HG03175 (cell line): Measurements from ENCODE around the gene KCNQ4.
A peak's percentile ranks its signal among the peaks of the same experiment; 100 is the strongest.

Experiments used
- ATAC-seq: cut with Tn5 transposase; IDR thresholded peaks from one replicate; pipeline ENCODE4 v1.9.1; 2021; ENCODE audit warnings: mild to moderate bottlenecking, moderate library complexity; ENCODE audit not compliant: unreplicated experiment

The KCNQ4 gene

GRCh38 chr1:40857737-40858136 lies 74.2 kb downstream of the KCNQ4 start:
- no peak for ATAC-seq

DNA sequence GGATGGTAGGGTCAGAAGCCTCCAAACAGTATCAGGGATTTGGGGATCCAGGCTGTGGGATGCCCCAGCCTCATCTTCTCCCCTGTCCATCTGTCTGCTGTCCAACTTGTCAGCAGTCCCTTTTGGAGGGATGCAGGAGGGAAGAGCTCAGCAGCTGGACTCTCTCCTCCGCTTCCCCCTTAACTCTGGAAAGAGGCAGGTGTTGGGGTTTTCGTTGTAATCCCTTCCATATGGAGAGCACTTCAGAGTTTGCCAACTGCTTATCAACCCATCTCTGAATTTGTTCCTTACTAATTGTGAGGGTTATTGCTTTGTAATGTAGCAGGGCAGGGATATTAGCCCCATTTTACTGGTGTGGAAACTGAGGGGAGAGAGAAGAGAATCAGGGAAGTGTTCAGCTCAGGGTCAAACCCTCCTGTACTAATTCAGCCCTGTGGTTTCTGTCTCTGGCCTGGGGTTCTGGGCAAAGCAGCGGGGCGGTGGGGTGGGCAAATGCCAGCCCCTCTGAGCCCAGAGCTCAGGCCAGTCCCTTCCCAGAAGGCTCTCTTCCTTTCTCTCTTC lies 75.3 kb downstream of the KCNQ4 start:
- no peak for ATAC-seq

GRCh38 chr1:40860706-40861223 lies 77.2 kb downstream of the KCNQ4 start:
- ATAC-seq, result no peak

- ATAC-seq, result no peak
These were observed 77.8 kb downstream of the KCNQ4 start for GRCh38 chr1:40861224-40862003.

GRCh38 chr1:40862008-40862863 lies 78.6 kb downstream of the KCNQ4 start, which contains the start of gene CITED4:
TSS of gene CITED4 (minus strand) at chr1:40862363. CDS start at chr1:40862127, 236 bp downstream.
- peak; percentile 95 for ATAC-seq

GRCh38 chr1:40868051-40868723 lies 84.6 kb downstream of the KCNQ4 start:
- ATAC-seq, result no peak

DNA sequence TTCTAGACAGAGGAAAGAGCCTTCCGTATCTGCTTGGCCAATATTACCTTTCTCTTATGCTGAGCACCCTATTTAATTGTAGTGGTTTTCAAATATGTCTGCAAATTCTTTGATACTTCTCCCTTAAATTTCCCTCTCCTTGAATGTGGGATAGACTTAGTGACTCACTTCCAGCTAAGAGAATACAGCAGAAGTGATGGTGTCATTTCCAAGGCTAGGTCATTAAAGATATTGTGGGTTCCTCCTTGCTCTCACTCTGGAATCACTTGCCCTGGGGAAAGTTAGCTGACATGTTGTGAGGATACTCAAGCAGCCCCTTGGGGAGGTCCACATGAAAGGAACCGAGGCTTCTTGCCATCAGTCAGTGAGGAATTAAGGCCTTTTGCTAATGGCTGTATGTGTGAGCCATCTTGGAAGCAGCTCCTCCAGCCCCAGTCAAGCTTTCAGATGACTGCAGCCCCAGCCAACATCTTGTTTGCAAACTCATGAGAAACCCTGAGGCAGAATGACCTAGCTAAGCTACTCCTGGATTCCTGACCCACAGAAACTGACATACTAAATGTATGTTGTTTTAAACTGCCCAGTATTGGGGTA lies 86.6 kb downstream of the KCNQ4 start:
- ATAC-seq, result no peak

- no peak for ATAC-seq
These were observed 88.7 kb downstream of the KCNQ4 start for GRCh38 chr1:40872276-40872675.

DNA sequence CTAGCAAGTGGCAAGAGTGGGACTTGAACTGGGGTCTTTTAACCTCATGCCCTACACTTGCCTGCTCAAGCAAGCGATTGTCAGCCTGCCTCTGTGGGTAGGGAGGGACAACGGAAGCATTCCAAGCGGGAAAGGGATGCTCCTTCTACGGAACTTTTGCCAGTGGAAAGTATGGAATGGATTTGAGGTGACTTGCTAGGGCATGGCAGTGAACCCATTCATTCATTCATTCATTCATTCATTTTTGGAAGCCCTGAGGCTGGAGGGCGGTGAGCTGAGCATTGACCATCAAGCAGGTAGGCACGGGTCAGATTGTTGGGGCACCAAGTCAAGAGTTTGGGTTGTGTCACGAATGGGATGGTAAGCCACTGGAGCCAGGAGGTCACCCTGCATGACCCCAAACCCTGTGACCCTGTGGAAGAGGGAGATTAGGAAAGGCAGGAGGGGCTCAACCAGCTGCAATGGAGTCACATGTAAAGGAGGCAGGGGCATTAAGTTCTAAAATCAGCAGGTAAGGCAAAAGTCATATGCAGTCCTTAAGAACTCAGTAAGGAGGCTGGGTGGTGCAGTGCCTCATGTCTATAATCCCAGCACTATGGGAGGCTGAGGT lies 90.4 kb downstream of the KCNQ4 start:
- ATAC-seq, result no peak

- no peak for ATAC-seq
These were observed 92.8 kb downstream of the KCNQ4 start for GRCh38 chr1:40876436-40876761.

GRCh38 chr1:40876891-40877290 lies 93.3 kb downstream of the KCNQ4 start:
- ATAC-seq, result no peak

DNA sequence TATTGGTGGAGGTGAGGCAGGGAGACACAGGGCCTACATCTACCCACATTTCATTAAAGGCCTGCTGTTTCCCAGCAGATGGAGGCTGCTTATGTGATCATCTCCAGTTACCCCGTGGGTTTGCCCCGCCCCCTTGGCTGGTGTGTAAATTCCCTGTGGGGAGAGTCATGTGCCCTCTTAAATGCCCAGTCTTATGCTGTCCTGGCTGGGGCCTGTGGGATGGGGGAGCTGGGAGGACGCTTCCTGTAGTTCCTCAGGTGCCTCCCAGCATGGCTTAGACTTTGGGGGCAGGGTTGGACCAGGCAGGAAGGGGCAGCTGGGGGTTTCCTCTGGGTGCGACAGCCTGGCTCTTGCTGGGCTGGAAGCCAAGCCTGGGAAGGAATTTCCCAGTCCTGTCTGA lies 94.1 kb downstream of the KCNQ4 start:
- no peak for ATAC-seq

- ATAC-seq, result no peak
These were observed 95.3 kb downstream of the KCNQ4 start for GRCh38 chr1:40878906-40879305.

- ATAC-seq, result no peak
These were observed 96.0 kb downstream of the KCNQ4 start for GRCh38 chr1:40879482-40880175.

- no peak for ATAC-seq
These were observed 97.4 kb downstream of the KCNQ4 start for GRCh38 chr1:40880813-40881549.

DNA sequence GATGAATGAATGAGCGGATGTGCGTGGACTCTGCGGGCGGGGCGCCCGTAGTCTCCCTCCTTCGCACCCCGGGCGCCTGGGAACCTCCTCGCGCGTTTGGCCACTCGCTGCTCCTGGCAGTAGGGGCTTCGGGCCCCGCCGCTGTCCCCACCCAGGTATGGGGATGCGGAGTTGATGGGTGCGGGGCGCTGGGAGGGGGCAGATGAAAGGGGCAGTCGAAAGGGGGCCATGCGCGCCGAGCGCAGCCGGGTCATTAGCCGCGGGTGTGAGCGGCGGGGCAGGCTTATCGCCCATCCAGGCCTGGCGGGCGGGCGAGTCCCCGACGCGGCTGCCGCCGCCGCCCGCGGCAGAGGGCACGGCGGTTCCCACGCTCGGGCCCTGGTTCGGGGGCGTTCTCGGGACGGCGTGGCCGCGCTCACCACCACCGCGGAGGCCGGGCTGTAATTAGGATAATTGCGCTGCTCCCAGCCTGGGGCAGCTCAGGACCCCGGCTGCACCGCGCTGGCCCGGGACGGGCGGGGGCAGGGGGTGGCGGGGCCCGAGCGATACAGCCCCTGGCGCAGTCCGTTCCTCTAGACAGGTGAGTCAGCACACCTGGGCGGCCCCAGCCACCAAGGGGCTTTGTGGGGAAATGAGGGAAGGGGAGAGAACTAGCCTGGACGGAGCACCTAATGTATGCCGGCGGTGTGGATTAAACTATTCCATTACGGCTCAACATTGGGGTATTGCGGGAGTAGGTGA lies 100.6 kb downstream of the KCNQ4 start:
- no peak for ATAC-seq

GRCh38 chr1:40886318-40887011 lies 102.9 kb downstream of the KCNQ4 start:
- ATAC-seq, result no peak

DNA sequence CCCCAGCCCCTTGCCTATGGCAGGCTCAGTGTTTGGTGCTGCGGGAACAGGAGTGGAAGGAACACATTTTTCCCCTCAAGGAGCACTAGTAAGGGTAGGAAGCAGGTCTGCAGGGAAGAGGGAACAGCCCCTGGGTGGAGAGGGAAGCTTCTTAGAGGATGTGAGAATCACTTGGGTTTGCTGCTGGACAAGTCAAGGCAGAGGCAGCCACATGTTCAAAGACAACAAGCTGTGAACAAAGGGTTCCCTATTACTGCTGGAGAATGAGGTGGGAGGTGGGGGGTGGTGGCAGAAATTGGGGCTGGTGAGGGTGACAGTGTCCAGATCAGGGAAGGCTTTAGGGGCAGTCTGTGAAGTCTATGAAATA lies 103.4 kb downstream of the KCNQ4 start:
- ATAC-seq, result no peak
